ENCODE data around the gene BPGM.

Gene BPGM

DNA sequence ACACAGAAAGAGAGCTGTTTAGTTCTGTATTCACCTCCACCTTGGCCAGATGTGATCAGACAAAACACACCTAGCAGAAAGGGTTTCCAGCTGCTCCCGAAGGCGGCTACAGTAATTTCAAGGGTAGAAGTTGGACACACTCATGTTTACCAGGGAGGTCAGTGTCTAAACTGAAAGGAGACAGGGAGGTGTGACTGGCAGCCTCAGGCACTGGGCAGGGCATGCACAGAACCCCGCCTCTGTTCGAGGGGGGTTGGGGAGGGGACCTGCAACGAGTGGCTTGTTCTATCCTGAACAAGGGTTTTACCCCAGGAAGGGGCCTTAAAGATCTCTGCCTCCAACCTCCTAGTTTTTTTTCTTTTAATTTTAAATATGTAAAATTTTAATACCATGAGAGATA lies 49.6 kb downstream of the BPGM start:
- H3K36me3 ChIP-seq (ENCODE audit: insufficient read depth, low read length) = no peaks in the 10 kb centered on the region
- DNase-seq = no peak
- H3K27me3 ChIP-seq (ENCODE audit: insufficient read depth, low read length, poor library complexity) = peaks cover 6% of the 10 kb centered on the region
- no peak overlapping the region for H2AFZ ChIP-seq (ENCODE audit: low read depth, low read length)
- H3K9ac ChIP-seq (ENCODE audit: low read depth, low read length) = no peak overlapping the region
- TF ChIP-seq, protein P1, sequence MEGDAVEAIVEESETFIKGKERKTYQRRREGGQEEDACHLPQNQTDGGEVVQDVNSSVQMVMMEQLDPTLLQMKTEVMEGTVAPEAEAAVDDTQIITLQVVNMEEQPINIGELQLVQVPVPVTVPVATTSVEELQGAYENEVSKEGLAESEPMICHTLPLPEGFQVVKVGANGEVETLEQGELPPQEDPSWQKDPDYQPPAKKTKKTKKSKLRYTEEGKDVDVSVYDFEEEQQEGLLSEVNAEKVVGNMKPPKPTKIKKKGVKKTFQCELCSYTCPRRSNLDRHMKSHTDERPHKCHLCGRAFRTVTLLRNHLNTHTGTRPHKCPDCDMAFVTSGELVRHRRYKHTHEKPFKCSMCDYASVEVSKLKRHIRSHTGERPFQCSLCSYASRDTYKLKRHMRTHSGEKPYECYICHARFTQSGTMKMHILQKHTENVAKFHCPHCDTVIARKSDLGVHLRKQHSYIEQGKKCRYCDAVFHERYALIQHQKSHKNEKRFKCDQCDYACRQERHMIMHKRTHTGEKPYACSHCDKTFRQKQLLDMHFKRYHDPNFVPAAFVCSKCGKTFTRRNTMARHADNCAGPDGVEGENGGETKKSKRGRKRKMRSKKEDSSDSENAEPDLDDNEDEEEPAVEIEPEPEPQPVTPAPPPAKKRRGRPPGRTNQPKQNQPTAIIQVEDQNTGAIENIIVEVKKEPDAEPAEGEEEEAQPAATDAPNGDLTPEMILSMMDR (IDR thresholded peaks at IDR 0.05; ENCODE audit: borderline replicate concordance, extremely low read depth, low read length, poor library complexity, severe bottlenecking) = no peak
- TF ChIP-seq EZH2 (IDR thresholded peaks at IDR 0.05; ENCODE audit: borderline replicate concordance, low read depth, low read length, severe bottlenecking) = no peak
- no peak for ATAC-seq (ENCODE audit: insufficient read depth, low read depth)
- no peaks in the 10 kb centered on the region for H4K20me1 ChIP-seq (ENCODE audit: insufficient read depth, low read length)
- no peak overlapping the region for H3K4me2 ChIP-seq (ENCODE audit: insufficient read depth, low read length)
- H3K27ac ChIP-seq (ENCODE audit: low read length) = no peak overlapping the region
- H3K9me3 ChIP-seq (ENCODE audit: insufficient read depth, low read length, severe bottlenecking) = no peaks in the 10 kb centered on the region
- no peak overlapping the region for H3K4me3 ChIP-seq (ENCODE audit: low read depth in 1 of 2, low read length in 2 of 2)
- H3K79me2 ChIP-seq (ENCODE audit: insufficient read depth, low read length) = no peaks in the 10 kb centered on the region
- no peaks in the 10 kb centered on the region for H3K4me1 ChIP-seq (ENCODE audit: insufficient read depth, low read length)

DNA sequence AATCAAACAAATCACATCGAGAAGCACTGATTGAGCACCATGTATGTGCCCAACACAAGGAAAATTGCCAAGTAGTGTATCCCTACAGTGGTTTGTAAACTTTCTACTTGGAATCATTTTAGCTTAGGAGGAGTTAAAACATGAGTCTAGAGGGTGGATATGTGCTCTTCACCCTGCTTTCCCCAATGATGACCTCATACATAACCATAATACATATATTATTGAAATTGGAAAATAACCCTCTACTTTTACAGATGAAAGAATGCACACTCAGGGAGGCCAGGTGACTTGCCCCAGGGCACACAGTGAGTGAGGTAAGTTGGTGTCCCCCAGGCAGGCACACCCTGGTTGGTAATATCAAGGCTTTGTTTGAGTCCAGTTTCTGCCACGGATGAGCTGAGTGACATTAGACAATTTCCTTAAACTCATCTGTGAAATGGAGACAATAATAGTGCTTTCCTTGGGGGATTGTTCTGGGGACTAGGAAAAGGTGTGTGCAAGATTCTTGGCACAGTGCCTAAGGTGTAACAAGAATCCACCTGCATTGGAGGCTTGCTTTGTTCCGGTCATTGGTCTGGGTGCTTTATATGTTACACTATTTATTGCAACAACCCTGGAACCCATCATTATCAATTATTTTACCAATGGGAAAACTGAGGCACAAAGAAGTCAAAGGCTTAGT lies 50.7 kb downstream of the BPGM start:
- no peak overlapping the region for H3K4me3 ChIP-seq (ENCODE audit: low read depth in 1 of 2, low read length in 2 of 2)
- no peak overlapping the region for H3K4me2 ChIP-seq (ENCODE audit: insufficient read depth, low read length)
- DNase-seq (no peak), ATAC-seq (ENCODE audit: insufficient read depth, low read depth) (no peak)
- H2AFZ ChIP-seq (ENCODE audit: low read depth, low read length) = no peak overlapping the region
- no peak overlapping the region for H3K27ac ChIP-seq (ENCODE audit: low read length)
- no peaks in the 10 kb centered on the region for H3K79me2 ChIP-seq (ENCODE audit: insufficient read depth, low read length)
- no peaks in the 10 kb centered on the region for H3K4me1 ChIP-seq (ENCODE audit: insufficient read depth, low read length)
- H3K9me3 ChIP-seq (ENCODE audit: insufficient read depth, low read length, severe bottlenecking) = no peaks in the 10 kb centered on the region
- H3K27me3 ChIP-seq (ENCODE audit: insufficient read depth, low read length, poor library complexity) = peaks cover 11% of the 10 kb centered on the region
- no peaks in the 10 kb centered on the region for H4K20me1 ChIP-seq (ENCODE audit: insufficient read depth, low read length)
- H3K9ac ChIP-seq (ENCODE audit: low read depth, low read length) = no peak overlapping the region
- no peaks in the 10 kb centered on the region for H3K36me3 ChIP-seq (ENCODE audit: insufficient read depth, low read length)
- no peak for TF ChIP-seq EZH2 (IDR thresholded peaks at IDR 0.05; ENCODE audit: borderline replicate concordance, low read depth, low read length, severe bottlenecking)
- TF ChIP-seq, protein P1 (IDR thresholded peaks at IDR 0.05; ENCODE audit: borderline replicate concordance, extremely low read depth, low read length, poor library complexity, severe bottlenecking) = no peak

DNA sequence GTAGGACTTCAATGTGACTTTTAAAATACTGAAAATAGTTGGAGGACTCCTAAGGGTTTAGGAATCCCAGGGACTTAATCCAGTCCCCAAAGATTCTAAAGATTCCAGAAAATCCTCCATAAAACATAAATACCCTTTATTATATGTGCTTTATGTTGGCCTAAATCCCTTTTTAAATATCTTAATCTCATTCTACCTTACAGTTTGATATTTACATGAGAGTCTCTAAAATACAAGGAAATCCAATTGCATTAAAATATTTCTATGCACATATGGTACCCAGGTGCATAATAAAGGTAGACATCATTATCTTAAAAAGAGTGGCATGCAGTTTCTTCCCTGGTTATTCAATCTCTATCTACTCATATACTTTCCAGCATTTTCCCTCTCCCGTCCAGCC lies 51.8 kb downstream of the BPGM start:
- Histone ChIP-seq H3K4me2 (ENCODE audit: insufficient read depth, low read length) (no peak overlapping the region), H3K36me3 (ENCODE audit: insufficient read depth, low read length) (no peaks in the 10 kb centered on the region), H3K4me1 (ENCODE audit: insufficient read depth, low read length) (no peaks in the 10 kb centered on the region), H3K9me3 (ENCODE audit: insufficient read depth, low read length, severe bottlenecking) (no peaks in the 10 kb centered on the region), H4K20me1 (ENCODE audit: insufficient read depth, low read length) (no peaks in the 10 kb centered on the region), H3K9ac (ENCODE audit: low read depth, low read length) (no peak overlapping the region), H3K4me3 (ENCODE audit: low read depth in 1 of 2, low read length in 2 of 2) (no peak overlapping the region), H3K79me2 (ENCODE audit: insufficient read depth, low read length) (no peaks in the 10 kb centered on the region), H3K27me3 (ENCODE audit: insufficient read depth, low read length, poor library complexity) (peaks cover 16% of the 10 kb centered on the region), H2AFZ (ENCODE audit: low read depth, low read length) (no peak overlapping the region), H3K27ac (ENCODE audit: low read length) (no peak overlapping the region)
- TF ChIP-seq, protein P1 (IDR thresholded peaks at IDR 0.05; ENCODE audit: borderline replicate concordance, extremely low read depth, low read length, poor library complexity, severe bottlenecking) = no peak
- no peak for TF ChIP-seq EZH2 (IDR thresholded peaks at IDR 0.05; ENCODE audit: borderline replicate concordance, low read depth, low read length, severe bottlenecking)
- no peak for ATAC-seq (ENCODE audit: insufficient read depth, low read depth)
- no peak for DNase-seq
